ENCODE data around the gene MTMR10. TPM values are rescaled to one million over a fixed set of nuclear protein-coding genes. Genes with fewer than 3 reads are reported as not detected.

Gene MTMR10
- total RNA-seq, 1 experiment from 2014 or later = 19.5 TPM

DNA sequence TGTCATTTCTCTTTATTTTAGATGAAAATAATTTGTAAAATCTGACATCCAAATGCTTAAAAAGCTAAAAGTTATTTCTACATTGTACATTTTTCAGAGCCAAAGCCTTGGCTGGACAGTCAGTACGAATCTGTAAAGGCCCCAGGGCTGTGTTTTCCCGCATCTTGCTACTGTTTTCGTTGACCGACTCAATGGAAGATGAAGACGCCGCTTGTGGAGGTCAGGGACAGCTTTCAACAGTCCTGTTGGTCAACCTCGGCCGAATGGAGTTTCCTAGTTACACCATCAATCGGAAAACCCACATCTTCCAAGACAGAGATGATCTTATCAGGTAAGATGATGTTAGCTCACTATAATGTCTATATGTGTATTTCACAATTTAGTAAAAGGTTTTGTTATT lies 77.7 kb downstream of the MTMR10 start:
- in situ Hi-C loops (cut with HindIII; ENCODE audit: low pct_unique_long_range_greater_than_20kb, low sequenced_read_pairs) = no loop called here
- no peaks in the 10 kb centered on the region for H3K9me3 ChIP-seq (ENCODE audit: control insufficient read depth, insufficient read depth, low read depth, low read length)
- no peaks in the 10 kb centered on the region for H3K4me1 ChIP-seq (ENCODE audit: control insufficient read depth, insufficient read depth, low read length)
- TF ChIP-seq, protein P1, sequence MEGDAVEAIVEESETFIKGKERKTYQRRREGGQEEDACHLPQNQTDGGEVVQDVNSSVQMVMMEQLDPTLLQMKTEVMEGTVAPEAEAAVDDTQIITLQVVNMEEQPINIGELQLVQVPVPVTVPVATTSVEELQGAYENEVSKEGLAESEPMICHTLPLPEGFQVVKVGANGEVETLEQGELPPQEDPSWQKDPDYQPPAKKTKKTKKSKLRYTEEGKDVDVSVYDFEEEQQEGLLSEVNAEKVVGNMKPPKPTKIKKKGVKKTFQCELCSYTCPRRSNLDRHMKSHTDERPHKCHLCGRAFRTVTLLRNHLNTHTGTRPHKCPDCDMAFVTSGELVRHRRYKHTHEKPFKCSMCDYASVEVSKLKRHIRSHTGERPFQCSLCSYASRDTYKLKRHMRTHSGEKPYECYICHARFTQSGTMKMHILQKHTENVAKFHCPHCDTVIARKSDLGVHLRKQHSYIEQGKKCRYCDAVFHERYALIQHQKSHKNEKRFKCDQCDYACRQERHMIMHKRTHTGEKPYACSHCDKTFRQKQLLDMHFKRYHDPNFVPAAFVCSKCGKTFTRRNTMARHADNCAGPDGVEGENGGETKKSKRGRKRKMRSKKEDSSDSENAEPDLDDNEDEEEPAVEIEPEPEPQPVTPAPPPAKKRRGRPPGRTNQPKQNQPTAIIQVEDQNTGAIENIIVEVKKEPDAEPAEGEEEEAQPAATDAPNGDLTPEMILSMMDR (IDR thresholded peaks at IDR 0.05) = no peak
- DNase-seq (ENCODE audit: low read depth, low spot score) (no peak), ATAC-seq (no peak)
- intact Hi-C loops (cut with micrococcal nuclease; ENCODE audit: unreplicated experiment) = no loop called here
- BruUV-seq (replicated peaks) = no TSS peak
- H3K27ac ChIP-seq (ENCODE audit: low read length) = no peak overlapping the region
- ChIA-PET POLR2A (no interaction called here), CTCF (no interaction called here)
- no peak overlapping the region for H3K4me3 ChIP-seq (ENCODE audit: low read depth in 2 of 2, low read length in 2 of 2)
- H3K27me3 ChIP-seq (ENCODE audit: control insufficient read depth, insufficient read depth, low read length) = no peaks in the 10 kb centered on the region
- peaks cover 3% of the 10 kb centered on the region; the same call in 1 of the 2 replicates for H3K36me3 ChIP-seq (ENCODE audit: control insufficient read depth, insufficient read depth, low read length)

DNA sequence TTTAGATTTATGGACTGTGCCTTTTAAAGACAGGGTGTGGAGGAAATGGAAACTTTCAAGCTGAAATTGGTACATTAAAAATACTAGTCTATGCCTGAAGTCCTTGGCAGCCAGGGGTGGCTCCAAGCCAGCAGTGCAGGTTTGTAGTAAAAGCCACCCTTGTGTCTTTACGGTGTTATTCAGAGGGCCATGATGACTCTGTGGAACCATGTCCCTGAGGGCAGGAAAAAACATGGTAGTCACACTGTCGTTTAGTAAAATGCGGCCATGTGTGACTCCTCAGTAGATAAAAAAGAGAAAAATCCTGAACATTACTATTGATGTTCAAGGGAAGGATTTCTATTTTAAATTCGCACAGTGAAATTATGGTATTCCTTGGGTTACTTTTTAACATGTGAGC lies 85.1 kb downstream of the MTMR10 start:
- POLR2A ChIA-PET = no interaction called here
- TF ChIP-seq, protein P1 (IDR thresholded peaks at IDR 0.05) = no peak
- TF ChIP-seq POLR2AphosphoS5 (IDR thresholded peaks at IDR 0.05; ENCODE audit: low read depth, low read length) = no peak
- no peak for TF ChIP-seq SIN3A (IDR thresholded peaks at IDR 0.05; ENCODE audit: borderline replicate concordance, insufficient read depth, low read depth, low read length)
- no peak for TF ChIP-seq TCF7L2 (IDR thresholded peaks at IDR 0.05; ENCODE audit: low read depth, low read length)
- TF ChIP-seq, protein P2, sequence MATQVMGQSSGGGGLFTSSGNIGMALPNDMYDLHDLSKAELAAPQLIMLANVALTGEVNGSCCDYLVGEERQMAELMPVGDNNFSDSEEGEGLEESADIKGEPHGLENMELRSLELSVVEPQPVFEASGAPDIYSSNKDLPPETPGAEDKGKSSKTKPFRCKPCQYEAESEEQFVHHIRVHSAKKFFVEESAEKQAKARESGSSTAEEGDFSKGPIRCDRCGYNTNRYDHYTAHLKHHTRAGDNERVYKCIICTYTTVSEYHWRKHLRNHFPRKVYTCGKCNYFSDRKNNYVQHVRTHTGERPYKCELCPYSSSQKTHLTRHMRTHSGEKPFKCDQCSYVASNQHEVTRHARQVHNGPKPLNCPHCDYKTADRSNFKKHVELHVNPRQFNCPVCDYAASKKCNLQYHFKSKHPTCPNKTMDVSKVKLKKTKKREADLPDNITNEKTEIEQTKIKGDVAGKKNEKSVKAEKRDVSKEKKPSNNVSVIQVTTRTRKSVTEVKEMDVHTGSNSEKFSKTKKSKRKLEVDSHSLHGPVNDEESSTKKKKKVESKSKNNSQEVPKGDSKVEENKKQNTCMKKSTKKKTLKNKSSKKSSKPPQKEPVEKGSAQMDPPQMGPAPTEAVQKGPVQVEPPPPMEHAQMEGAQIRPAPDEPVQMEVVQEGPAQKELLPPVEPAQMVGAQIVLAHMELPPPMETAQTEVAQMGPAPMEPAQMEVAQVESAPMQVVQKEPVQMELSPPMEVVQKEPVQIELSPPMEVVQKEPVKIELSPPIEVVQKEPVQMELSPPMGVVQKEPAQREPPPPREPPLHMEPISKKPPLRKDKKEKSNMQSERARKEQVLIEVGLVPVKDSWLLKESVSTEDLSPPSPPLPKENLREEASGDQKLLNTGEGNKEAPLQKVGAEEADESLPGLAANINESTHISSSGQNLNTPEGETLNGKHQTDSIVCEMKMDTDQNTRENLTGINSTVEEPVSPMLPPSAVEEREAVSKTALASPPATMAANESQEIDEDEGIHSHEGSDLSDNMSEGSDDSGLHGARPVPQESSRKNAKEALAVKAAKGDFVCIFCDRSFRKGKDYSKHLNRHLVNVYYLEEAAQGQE (IDR thresholded peaks at IDR 0.05; ENCODE audit: insufficient read depth in 1 of 2, low read depth in 2 of 2, low read length in 1 of 2) = no peak
- H3K27ac ChIP-seq (ENCODE audit: low read length) = no peak overlapping the region
- no peaks in the 10 kb centered on the region for H3K27me3 ChIP-seq (ENCODE audit: control insufficient read depth, insufficient read depth, low read length)
- CTCF ChIA-PET = no interaction called here
- ATAC-seq (no peak), DNase-seq (ENCODE audit: low read depth, low spot score) (no peak)
- BruUV-seq (replicated peaks) = no TSS peak
- no peak overlapping the region for H3K4me3 ChIP-seq (ENCODE audit: low read depth in 2 of 2, low read length in 2 of 2)
- no peaks in the 10 kb centered on the region; the same call in 1 of the 2 replicates for H3K36me3 ChIP-seq (ENCODE audit: control insufficient read depth, insufficient read depth, low read length)
- no peaks in the 10 kb centered on the region for H3K9me3 ChIP-seq (ENCODE audit: control insufficient read depth, insufficient read depth, low read depth, low read length)
- in situ Hi-C loops (cut with HindIII; ENCODE audit: low pct_unique_long_range_greater_than_20kb, low sequenced_read_pairs) = no loop called here
- H3K4me1 ChIP-seq (ENCODE audit: control insufficient read depth, insufficient read depth, low read length) = peaks cover 14% of the 10 kb centered on the region
- intact Hi-C loops (cut with micrococcal nuclease; ENCODE audit: unreplicated experiment) = no loop called here

DNA sequence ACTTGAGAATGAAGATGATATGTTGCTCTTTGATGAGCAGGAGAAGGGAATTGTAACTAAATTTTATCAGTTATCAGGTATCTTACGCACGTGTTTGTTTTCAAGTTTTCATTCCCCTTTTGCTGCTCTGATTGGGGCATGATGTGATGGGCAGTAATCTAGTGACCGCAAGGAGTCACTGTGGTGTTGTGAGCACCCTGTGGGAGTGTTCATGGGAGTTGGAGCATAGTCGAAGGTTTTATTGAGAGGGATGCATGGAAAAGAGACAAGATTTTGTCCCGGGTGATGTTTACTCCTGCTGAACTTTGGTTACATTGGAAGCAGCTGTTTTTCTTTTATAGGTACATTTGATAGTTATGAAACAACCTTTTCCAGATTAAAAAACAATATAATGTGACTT lies 85.6 kb downstream of the MTMR10 start:
- no peak for ATAC-seq
- no peaks in the 10 kb centered on the region for H3K9me3 ChIP-seq (ENCODE audit: control insufficient read depth, insufficient read depth, low read depth, low read length)
- intact Hi-C loops (cut with micrococcal nuclease; ENCODE audit: unreplicated experiment) = no loop called here
- no peak overlapping the region for H3K4me3 ChIP-seq (ENCODE audit: low read depth in 2 of 2, low read length in 2 of 2)
- TF ChIP-seq, protein P2 (IDR thresholded peaks at IDR 0.05; ENCODE audit: insufficient read depth in 1 of 2, low read depth in 2 of 2, low read length in 1 of 2) = no peak
- no peak for TF ChIP-seq SIN3A (IDR thresholded peaks at IDR 0.05; ENCODE audit: borderline replicate concordance, insufficient read depth, low read depth, low read length)
- TF ChIP-seq POLR2AphosphoS5 (IDR thresholded peaks at IDR 0.05; ENCODE audit: low read depth, low read length) = no peak
- no peak for TF ChIP-seq TCF7L2 (IDR thresholded peaks at IDR 0.05; ENCODE audit: low read depth, low read length)
- TF ChIP-seq, protein P1 (IDR thresholded peaks at IDR 0.05) = no peak
- BruUV-seq (replicated peaks) = no TSS peak
- ChIA-PET POLR2A (no interaction called here), CTCF (no interaction called here)
- no peak for DNase-seq (ENCODE audit: low read depth, low spot score)
- H3K4me1 ChIP-seq (ENCODE audit: control insufficient read depth, insufficient read depth, low read length) = peaks cover 14% of the 10 kb centered on the region
- H3K27me3 ChIP-seq (ENCODE audit: control insufficient read depth, insufficient read depth, low read length) = no peaks in the 10 kb centered on the region
- H3K27ac ChIP-seq (ENCODE audit: low read length) = no peak overlapping the region
- no peaks in the 10 kb centered on the region; the same call in 1 of the 2 replicates for H3K36me3 ChIP-seq (ENCODE audit: control insufficient read depth, insufficient read depth, low read length)
- in situ Hi-C loops (cut with HindIII; ENCODE audit: low pct_unique_long_range_greater_than_20kb, low sequenced_read_pairs) = no loop called here

Measured in Panc1 (cell line).